Measurements from ENCODE around the gene SSNA1.

- no peak for TF ChIP-seq CTCF (IDR thresholded peaks at IDR 0.05; ENCODE audit: borderline replicate concordance, extremely low read depth, low read length, poor library complexity, severe bottlenecking)
- TF ChIP-seq EZH2 (IDR thresholded peaks at IDR 0.05; ENCODE audit: borderline replicate concordance, low read depth, low read length, severe bottlenecking), result no peak
Observed at GRCh38 chr9:137159105-137160053, 29.1 kb upstream of the SSNA1 start.

Data from DND-41 (cell line).